HCT116 (cell line): ENCODE data around the gene CNTD1.

ENCODE experiments used
- MAX ChIP-seq: IDR thresholded peaks from 2 replicates; pipeline ENCODE4 v1.6.1; 2012
- POLR2AphosphoS5 ChIP-seq: IDR thresholded peaks from 2 replicates; pipeline ENCODE4 v1.6.1; 2011; ENCODE audit warnings: mild to moderate bottlenecking, low read depth, low read length, moderate library complexity

GRCh38 chr17:42796066-42796758 is 2.4 kb upstream of the CNTD1 start:
- TF ChIP-seq MAX, result no peak
- no peak for TF ChIP-seq POLR2AphosphoS5
